HTR-8/SVneo (cell line): ENCODE results near the gene CEACAM21.

Experiments
- DNase-seq: peaks from one replicate; pipeline ENCODE4 v3.0.0; 2011; ENCODE audit warnings: low spot score, mixed read lengths; ENCODE audit not compliant: insufficient read length
- FAIRE-seq: peaks from 2 replicates; lab custom pipeline; 2011; peaks lifted over from hg19 to GRCh38; lab: Jason Lieb, UNC

CEACAM21 gene

GRCh38 chr19:41584260-41584810 is 8.4 kb downstream of the CEACAM21 start:
- FAIRE-seq, result no peak
- no peak for DNase-seq

GRCh38 chr19:41584931-41585330 is 9.0 kb downstream of the CEACAM21 start:
- FAIRE-seq (no peak), DNase-seq (no peak)

GRCh38 chr19:41586064-41586463 is 10.1 kb downstream of the CEACAM21 start:
- FAIRE-seq (no peak), DNase-seq (no peak)

GRCh38 chr19:41587101-41587837 is 11.3 kb downstream of the CEACAM21 start:
- FAIRE-seq, result no peak
- no peak for DNase-seq

GRCh38 chr19:41587838-41588210 is 11.9 kb downstream of the CEACAM21 start:
- no peak for FAIRE-seq

GRCh38 chr19:41588497-41589209 is 12.7 kb downstream of the CEACAM21 start:
- DNase-seq (peak; percentile 34), FAIRE-seq (peak; percentile 31)

More at GRCh38 chr19:41587838-41588210, 11.9 kb downstream of the CEACAM21 start:
- DNase-seq, result no peak

- FAIRE-seq (no peak), DNase-seq (no peak)
These were observed 13.4 kb downstream of the CEACAM21 start for GRCh38 chr19:41589371-41589770.

GRCh38 chr19:41590936-41591335 is 15.0 kb downstream of the CEACAM21 start:
- FAIRE-seq (no peak), DNase-seq (no peak)

GRCh38 chr19:41591951-41592562 is 16.1 kb downstream of the CEACAM21 start:
- DNase-seq (no peak), FAIRE-seq (no peak)

GRCh38 chr19:41595258-41595889 is 19.4 kb downstream of the CEACAM21 start:
- peak; percentile 64 for FAIRE-seq
- DNase-seq, result peak; percentile 56

GRCh38 chr19:41595890-41596280 is 19.9 kb downstream of the CEACAM21 start:
- DNase-seq (no peak), FAIRE-seq (no peak)

GRCh38 chr19:41597600-41598041 is 21.7 kb downstream of the CEACAM21 start:
- FAIRE-seq (peak; percentile 92), DNase-seq (peak; percentile 81)

GRCh38 chr19:41599175-41599966 is 23.4 kb downstream of the CEACAM21 start:
- FAIRE-seq (no peak), DNase-seq (no peak)

GRCh38 chr19:41601771-41602170 is 25.8 kb downstream of the CEACAM21 start:
- FAIRE-seq, result no peak

GRCh38 chr19:41604831-41605230 is 28.9 kb downstream of the CEACAM21 start:
- no peak for DNase-seq
- FAIRE-seq, result no peak

More at GRCh38 chr19:41601771-41602170, 25.8 kb downstream of the CEACAM21 start:
- no peak for DNase-seq

- FAIRE-seq (no peak), DNase-seq (no peak)
These were observed 30.4 kb downstream of the CEACAM21 start for GRCh38 chr19:41606215-41606837.

- no peak for DNase-seq
These were observed 31.7 kb downstream of the CEACAM21 start for GRCh38 chr19:41607668-41608067.

GRCh38 chr19:41610789-41611188 is 34.8 kb downstream of the CEACAM21 start:
- no peak for FAIRE-seq

More at GRCh38 chr19:41607668-41608067, 31.7 kb downstream of the CEACAM21 start:
- FAIRE-seq, result no peak

GRCh38 chr19:41612483-41612882 is 36.5 kb downstream of the CEACAM21 start:
- DNase-seq (no peak), FAIRE-seq (no peak)

More at GRCh38 chr19:41610789-41611188, 34.8 kb downstream of the CEACAM21 start:
- no peak for DNase-seq
